GM19324 (cell line): ENCODE measurements around the gene NOL3.
"Not testable (repeated sequence)": the region's sequence is repeated elsewhere in the genome, so short reads cannot be mapped to it uniquely, and the experiment has no call there.

Experiments
- ATAC-seq: cut with Tn5 transposase; IDR thresholded peaks from one replicate; pipeline ENCODE4 v1.9.1; 2021; ENCODE audit warnings: mild to moderate bottlenecking, moderate library complexity; ENCODE audit not compliant: unreplicated experiment, low FRiP score

NOL3 gene

DNA sequence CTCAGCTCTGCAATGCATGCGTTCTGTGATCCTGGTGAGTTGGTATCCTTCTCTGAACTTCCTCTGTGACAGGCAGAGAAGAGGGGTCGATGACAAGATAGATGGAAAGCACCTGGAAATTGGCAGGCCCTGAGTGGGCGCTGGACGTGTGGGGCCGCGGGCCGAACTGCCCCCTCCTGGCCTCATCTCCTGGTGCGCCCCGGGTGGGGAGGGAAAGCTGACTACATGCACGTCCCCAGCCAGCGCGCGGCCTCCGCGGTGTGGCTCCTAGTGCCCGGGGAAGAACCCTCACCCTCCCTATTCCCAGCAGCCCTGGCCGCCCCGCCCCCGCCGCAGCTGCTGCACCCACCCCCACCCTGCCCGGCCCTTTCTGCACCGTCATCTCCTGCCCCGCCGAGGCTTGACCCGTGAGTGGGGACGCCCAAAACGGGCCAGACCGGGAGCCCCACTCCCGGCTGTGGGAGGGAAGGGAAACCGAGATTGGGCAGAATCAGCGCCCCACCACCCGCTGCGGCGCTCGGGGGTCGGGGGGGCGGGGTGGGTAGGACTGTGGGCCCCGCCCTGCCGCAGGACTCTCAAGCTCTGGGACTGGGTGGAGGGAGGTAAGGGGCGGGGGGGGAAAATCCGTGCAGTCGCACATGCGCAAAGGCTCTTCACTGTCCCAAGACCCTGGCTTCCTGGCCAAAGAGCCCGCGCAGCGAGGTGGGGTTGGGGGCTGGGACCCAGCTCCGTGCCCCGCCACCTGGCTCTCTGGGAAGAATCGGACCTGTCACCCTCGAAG lies at the start of gene NOL3:
Gene NOL3, plus strand, starts transcription at position 371 of the 781 bp plus-strand sequence.
- ATAC-seq: peak; percentile 29

DNA sequence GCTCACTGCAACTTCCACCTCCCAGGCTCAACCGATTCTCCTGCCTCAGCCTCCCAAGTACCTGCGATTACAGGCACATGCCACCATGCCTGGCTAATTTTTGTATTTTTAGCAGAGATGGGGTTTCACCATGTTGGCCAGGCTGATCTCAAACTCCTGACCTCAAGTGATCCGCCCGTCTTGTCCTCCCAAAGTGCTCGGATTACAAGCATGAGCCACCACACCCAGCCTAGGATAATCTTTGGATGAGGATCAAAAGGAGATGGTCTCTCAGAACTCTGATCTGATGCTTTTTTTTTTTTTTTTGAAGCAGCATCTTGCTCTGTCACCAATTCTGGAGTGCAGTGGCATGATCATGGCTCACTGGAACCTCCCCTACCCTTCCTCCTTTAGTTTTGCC lies 47.5 kb upstream of the NOL3 start:
- ATAC-seq: not testable (repeated sequence)

- ATAC-seq: no peak
These were observed 41.9 kb upstream of the NOL3 start for GRCh38 chr16:67128417-67128816.

DNA sequence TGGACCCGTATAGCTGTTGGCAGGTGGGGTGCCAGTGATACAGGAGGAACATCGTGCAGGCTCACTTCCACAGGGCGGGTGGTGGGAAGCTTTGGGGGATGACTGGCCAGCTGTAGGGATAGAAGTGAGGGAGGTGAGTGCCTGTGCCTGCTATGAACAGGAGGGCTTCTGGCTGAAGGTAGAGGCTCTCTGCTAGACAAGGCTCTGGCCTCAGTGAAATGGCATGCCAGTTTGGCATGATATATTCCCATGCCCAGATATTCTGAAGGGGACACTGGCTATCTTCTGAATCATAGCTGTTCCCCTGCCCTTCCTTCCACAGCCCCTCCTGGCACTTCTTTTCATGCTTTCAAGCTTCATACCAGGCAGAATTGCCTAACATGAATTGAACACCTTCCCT lies 41.5 kb upstream of the NOL3 start:
- no peak for ATAC-seq

- ATAC-seq: no peak
These were observed 40.9 kb upstream of the NOL3 start for GRCh38 chr16:67129422-67129821.

DNA sequence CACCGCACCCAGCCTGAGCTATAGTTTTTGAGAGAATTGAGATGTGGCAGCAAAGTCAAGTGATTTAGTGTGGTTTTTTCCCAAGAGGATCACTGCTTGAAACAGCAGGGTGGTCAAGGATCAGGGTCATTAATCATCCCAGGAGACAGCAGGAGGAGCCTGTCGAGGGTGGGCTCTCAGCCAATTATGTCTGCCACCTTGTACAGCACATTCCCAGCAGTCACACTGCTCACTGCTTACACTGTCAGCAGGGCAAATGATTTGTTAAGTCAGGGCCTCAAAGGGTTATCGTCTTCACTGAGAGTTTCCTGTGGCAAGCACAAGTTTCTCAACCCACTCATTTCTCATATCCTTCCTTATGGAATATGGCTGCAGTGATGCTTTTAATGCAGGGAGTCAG lies 32.7 kb upstream of the NOL3 start:
- ATAC-seq: no peak

DNA sequence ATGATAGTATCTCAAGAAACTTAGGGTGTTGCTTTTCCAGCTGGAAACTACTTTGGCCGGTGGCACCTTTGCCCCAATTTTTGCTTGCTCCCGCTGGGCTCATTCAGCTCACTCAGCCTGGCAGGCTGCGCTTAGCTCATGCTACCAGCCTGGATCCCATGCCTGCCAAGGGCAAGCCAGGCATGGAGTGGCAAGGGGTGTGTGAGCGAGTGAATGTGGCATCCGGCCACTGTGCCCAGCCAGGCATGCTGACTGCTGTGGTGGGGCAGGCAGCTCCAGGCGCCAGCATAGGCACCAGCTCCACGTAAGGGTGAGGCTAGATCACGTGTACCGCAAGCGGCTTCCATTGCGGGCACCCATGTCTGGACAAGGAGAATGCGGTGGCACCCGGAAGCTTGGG lies 28.9 kb upstream of the NOL3 start:
- no peak for ATAC-seq

DNA sequence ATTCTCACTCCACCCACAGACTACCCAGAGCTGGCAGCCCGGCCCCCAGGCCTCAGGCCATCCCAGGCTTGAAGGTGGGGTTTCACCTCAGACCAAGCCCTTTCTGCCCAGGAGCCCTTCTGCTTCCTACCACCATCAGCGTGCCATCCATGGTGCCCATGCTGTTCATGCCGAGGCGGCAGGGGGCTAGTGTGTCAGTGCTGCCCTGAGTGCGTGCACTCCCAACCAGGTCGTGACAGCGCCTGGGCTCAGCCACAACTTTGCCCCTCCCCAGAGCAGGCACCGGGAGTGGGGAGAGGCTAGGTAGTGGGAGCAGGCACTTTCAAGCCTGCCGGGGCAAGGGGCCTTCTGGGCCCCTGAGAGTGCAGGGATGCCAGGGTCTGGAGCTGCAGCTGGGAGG lies 28.0 kb upstream of the NOL3 start:
- no peak for ATAC-seq

DNA sequence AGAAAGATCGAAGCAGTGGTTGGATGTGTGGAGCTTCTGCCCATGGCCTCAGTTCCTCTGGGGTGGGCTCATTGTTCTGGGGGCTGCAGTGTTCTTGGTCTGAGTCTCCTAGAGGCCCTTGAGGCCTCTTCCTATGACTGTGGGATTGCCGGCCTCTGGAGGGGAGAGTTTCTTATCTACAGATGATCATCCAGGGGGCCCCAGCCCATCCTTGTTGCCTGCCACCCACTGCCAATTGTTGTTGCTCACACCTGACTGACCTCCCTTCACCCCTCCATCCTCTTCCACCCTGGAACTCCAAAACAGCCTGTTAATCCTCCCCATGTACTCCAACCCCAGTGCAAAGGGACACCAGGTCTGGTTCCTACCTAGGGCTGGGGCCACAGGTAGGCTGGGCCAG lies 25.4 kb upstream of the NOL3 start:
- no peak for ATAC-seq

GRCh38 chr16:67145746-67146145 lies 24.6 kb upstream of the NOL3 start:
- ATAC-seq: no peak

DNA sequence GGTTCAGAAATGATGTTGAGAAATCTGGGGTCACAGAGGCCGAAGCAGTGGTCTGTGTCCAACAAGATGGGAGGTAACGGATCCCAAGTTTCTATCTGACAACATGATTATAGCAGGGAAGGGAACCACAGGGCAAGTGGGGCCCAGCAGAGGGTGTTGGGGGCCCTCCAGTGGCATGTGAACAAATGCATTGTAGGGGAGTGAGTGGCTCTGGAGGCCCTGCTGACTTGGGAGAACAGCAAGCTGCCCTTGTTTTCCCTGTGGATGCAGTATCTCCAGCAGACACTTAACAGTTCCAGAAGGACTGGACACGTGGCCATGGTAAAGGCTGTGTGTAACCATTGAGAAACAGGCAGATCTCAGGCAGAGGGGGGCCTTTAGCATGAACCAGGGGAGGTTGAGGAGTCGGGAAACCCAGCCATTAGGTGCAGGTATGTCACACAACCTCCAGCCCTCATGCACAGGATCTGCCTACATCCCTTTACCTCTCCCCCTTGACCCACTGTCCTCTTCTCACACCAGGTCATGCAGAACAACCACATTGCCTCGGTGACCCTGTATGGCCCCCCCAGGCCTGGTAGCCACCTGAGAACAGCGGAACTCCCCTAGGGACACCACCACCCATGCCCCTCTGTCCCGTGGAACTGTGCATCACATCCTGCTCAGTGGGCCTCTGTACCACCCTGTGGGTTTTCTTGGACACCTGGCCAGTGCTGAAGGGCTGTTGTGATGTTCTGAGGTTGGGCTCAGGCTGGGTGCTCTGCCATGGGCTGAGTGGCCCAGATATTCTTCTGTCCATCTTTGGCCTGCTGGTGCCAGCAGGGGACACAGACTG lies 23.6 kb upstream of the NOL3 start:
- no peak for ATAC-seq

DNA sequence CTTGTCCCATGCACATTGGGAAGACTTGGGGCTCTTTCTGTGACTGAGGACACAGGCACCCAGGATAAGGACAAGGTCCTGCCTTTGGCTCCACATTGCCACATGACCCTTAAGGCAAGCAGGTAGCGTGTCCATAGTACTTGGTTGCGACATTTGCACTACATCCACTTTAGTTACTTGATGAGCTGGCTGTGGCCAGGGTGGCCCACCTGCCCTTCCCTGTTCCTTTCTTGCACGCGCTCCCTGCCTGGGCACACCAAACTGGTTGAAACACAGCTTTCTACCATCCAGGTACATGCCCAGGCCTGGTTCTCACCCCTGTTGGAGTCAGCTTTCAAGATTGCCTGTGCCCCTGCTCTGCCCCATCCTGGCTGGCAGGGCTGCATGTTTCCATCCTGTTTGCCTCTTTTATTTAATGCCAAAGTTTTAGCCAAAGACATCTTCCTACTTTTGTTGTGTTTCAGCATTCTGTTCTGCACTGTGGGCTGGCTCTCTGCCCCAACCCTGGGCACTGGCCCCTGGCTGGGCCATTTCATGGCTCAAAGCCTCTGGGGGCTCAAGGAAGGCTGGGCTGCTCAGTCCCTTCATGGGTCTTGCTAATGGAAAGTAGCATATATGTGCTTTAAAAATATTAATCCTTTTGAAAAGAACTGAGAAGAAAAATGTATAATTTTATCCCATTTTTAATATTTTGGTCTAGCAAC lies 22.7 kb upstream of the NOL3 start:
- ATAC-seq: no peak

- ATAC-seq: no peak
These were observed 22.1 kb upstream of the NOL3 start for GRCh38 chr16:67148221-67148620.

GRCh38 chr16:67148656-67149275 lies 21.6 kb upstream of the NOL3 start:
- ATAC-seq: no peak

DNA sequence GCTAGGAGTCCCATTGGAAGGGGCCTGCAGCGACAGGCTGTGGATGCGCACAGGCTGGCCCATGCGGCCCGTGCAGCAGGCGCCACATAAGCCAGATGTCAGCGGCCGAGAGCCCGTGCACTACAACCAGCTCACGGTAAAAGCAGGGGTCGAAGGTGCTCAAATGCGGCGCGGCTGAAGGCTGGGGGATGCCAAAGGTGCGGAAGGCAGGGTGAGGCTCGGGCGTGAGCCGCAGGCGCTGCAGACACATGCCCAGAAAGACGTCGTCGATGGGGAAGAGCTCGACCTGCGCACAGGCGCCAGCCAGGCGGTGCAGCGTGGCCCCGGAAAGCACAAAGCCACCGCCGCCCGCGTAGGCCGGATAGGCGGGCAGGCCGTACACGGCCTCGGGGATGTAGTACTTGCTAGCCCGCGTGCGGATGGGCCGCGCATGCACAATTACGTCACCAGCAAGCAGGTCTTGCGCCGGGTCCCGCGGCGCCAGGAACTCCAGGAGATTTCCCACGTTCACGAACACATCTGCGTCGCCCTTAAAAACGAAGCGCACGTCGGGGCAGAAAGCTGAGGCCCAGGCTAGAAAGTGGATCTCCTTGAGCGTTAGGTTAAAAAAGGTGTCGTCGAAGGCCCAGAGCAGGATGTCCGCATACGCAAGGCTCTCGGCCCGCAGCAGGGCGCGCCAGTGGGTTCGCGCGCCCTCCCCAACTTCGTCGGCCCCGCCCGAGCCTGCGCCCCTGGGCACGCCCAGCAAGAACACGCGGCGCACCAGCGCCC lies 20.9 kb upstream of the NOL3 start:
- ATAC-seq: no peak

DNA sequence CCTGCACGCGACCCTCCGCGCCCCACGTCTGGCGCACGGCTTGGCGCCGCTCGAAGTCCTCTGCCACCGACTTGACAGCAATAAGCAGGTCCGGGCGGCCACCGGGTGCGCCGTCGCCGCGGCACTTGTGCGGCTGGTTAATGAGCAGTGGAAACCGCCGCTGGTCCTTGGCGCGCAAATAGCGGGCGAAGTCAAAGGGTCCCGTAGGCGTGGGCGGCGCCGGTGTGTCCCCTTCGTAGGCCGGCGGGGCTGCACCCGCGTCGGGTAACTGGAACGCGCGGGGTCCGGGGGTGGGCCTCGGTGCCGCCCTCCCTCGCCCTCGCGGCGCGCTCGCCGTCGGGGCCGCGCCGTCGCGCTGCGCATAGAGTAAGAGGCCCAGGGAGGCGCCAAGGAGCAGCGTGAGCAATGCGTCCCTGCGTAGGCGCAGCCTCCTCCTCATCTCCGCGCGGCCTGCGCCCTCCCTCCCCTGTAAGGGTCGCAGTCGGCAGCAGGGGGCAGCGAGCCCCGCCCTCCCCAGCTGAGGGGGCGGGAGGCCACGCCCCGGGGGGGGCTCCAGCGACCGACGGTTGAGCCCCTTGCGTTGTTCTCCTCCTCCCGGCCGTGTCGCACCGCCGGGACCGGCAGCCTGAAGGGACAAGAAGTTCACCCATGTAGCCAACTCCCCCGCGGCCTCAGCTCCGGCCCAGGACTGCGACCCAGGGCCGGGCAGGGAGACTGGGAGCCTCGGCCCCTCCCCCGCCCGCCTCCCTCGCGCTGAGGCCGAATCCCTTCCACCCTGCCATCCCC lies 20.1 kb upstream of the NOL3 start:
- peak; percentile 24 for ATAC-seq

DNA sequence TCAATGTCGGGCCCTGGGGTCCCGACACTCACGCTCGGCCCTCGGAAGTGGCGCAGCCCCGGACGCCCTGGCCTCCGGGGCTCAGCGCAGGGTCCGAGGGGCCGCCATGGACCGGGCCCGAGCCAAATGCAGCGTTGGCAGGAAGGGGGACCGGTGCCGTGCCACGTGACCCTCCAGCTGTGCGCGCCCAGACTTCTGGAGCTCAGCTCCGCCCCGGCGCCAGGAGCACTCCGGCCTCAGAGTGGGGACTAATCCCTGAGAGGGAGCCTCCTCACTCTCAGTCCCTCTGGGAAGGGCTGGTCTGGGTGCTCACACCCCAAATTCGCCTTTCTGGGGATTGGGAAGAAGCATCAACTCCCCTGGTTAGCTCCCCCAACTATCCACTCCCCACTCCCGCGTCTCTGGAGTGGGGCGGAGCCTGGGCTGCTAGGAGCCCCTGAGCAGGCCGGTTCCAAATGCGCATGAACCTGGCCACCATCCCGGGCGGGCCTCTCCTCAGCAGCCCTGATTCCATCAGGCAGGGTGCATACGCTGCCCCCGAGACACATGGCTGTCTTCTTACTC lies 19.4 kb upstream of the NOL3 start, which contains the start of gene B3GNT9:
Gene B3GNT9, minus strand, starts transcription at position 166 of the 564 bp plus-strand sequence. CDS start 513 bp downstream, outside the sequence.
- ATAC-seq: peak; percentile 35

- no peak for ATAC-seq
These were observed 18.8 kb upstream of the NOL3 start for GRCh38 chr16:67151431-67152097.
